Measurements from ENCODE around the gene ZP4.
"Not testable (repeated sequence)": the region's sequence is repeated elsewhere in the genome, so short reads cannot be mapped to it uniquely, and the experiment has no call there.

The ZP4 gene

DNA sequence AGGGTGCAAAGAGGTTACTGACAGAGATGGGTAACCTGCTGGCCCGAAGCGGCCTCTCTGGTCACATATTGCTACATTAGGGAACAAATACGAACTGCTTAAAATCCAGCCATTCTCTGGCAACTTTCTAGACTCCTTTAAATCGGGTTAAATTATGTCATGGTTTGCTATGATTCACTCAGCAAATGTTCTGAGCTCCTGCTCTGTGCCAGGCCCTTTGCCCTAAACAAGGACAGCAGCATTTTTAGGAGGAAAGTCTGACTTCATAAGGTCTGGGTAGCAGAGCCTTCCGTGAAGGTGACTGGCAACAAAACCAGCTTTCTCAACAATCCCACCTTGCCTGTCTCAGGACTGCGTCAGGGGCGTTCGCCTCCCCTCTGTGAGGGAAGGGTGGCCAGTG is 15.4 kb downstream of the ZP4 start:
- no peak for DNase-seq (ENCODE audit: low spot score)

DNA sequence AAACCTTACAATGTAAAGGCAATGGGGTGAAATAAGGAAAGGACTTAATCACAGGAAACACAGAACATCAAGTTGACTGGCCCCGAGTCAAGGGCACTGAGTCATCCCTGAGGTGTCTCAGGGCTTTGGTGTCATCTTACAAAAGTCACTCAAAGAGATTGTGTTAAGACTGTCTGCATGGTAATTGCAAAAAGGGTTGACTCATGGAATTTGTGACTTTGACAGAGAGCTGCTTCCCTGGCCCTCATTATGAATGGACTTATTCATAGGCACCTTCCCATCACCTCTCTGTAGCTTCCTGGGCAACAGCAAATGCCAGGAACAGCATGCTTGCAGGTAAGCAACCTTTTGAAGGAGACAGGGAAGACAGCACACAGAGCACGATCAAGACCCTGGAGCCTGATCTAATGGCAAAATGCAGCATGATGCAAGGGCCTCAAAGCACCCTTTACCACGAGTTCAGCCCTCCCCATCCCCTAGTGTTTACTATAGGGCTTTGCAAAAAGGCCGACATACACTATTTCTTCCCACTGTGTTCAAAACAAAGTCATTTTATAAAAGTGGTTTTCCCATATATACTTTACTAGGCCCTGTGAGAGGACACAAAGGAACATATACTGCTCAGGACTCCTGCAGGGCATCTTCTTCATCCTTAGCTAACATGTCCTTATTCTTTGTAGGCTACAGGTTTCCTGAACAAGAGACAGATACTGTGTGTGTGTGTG is 17.1 kb downstream of the ZP4 start:
- peak; percentile 82 for DNase-seq (ENCODE audit: low spot score)

DNA sequence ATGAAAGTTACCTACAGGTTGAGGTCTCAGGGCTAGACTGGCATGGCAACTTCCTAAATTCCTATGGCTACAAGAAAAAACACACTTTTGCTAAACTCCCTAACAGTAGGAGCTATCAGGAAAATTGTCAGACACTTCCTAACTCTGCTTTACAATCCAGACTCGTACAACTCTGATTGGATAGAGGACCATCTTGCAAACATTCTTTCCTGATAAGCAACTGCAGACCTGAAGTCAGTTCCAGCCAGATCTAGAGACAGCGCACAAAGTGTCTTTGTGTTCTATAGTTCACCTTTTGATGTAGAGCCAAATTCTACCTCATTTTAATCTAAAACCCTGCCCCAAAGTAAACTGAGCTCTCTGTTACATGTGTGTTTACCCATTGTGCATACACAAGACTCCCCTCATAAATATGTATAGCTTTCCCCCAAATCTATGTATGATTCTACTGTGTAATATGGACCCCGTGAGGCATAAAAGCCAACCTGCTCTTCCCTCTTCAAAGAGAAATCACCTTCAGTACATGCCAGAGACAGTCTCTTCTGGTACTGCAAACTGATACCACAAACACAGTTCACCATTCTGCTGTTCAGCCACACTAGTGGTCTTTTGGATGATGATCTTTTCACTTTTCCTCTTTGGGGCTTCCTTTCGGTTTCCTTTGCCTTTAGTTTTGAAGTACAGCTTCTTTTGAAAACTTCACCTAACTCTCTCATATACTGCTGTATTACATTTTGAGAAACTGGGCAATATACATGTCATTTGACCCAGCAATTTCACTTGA is 21.7 kb downstream of the ZP4 start:
- DNase-seq (ENCODE audit: low spot score): no peak

DNA sequence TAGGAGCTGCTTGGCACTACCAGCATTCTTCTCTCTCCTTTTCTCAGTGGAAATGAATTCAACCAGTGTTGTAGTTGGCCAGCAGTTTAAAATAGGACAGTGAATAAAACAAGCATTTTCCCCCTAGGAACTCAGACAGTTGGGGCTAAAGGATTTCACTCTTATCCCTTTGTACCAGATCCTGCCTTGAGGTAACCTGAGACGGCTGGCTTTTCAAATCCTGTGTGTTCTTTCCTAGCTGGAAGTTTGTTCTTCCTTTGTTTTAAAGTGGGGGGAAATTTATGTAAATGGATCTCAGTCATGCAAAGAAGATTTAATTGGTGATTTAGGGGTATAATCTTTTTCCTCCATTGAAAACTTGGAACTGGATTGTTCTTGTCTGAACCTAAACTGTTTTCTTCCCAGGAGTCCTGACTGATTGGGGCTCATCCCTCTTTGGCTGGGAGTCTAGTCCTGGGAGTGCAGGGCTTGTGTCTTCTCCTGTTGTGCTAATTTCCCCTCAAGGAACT is 23.3 kb downstream of the ZP4 start:
- DNase-seq (ENCODE audit: low spot score): no peak

- DNase-seq (ENCODE audit: low spot score): peak; percentile 62
These were observed 26.1 kb downstream of the ZP4 start for GRCh38 chr1:237864338-237865244.

- no peak for DNase-seq (ENCODE audit: low spot score)
These were observed 27.5 kb downstream of the ZP4 start for GRCh38 chr1:237863234-237863633.

DNA sequence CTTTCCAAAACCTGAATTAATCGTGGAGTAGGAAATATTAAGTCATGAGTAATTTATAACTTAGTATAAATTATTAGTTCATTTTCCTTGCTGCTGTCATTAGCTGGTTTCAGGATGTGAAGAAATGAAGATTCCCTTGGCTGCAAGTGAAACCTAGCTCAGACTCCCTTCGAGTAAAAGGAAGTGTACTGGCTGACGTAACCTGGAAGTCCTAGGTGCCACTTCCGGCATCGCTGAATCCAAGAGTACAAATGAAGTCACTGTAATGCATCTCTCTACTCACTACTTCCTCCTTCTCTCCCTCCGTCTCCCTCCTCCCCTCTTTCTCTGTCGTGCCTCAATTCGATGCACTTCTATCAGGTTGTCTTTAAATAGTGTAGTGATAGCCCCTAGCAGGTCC is 28.8 kb downstream of the ZP4 start:
- DNase-seq (ENCODE audit: low spot score): no peak

GRCh38 chr1:237858992-237859391 is 31.7 kb downstream of the ZP4 start:
- DNase-seq (ENCODE audit: low spot score): no peak

DNA sequence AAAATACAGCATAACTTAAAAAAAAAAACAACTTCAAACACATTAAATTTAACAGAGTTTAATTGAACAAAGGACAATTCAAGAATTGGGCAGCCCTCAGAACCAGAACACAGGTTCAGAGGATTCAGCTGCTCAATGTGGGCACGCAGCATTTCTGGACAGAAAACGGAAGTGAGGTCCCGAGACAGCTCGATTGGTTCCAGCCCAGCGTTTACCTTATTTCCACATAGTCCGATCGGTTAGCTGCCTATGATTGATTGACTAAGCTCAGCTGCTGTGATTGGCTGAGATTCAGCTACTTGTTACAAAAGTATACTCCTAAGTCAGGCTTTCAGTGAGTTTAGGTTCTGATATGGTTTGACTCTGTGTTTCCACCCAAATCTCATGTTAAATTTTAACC is 33.3 kb downstream of the ZP4 start:
- no peak for DNase-seq (ENCODE audit: low spot score)

- DNase-seq (ENCODE audit: low spot score): no peak
These were observed 38.4 kb downstream of the ZP4 start for GRCh38 chr1:237852342-237852741.

GRCh38 chr1:237851210-237851845 is 39.4 kb downstream of the ZP4 start:
- peak; percentile 41 for DNase-seq (ENCODE audit: low spot score)

- DNase-seq (ENCODE audit: low spot score): not testable (repeated sequence)
These were observed 47.2 kb downstream of the ZP4 start for GRCh38 chr1:237843516-237843915.

DNA sequence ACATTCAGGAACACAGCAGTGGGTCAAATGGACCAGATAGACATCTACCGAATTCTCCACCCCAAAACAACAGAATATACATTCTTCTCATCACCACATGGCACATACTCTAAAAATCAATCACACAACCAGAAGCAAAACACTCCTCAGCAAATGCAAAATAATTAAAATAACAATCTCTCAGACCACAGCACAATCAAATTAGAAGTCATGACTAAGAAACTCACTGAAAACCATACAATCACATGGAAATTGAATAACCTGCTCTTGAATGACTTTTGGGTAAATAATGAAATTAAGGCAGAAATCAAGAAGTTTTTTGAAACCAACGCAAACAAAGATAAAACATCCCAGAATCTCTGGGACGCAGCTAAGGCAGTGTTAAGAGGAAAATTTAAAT is 49.2 kb downstream of the ZP4 start:
- no peak for DNase-seq (ENCODE audit: low spot score)

DNA sequence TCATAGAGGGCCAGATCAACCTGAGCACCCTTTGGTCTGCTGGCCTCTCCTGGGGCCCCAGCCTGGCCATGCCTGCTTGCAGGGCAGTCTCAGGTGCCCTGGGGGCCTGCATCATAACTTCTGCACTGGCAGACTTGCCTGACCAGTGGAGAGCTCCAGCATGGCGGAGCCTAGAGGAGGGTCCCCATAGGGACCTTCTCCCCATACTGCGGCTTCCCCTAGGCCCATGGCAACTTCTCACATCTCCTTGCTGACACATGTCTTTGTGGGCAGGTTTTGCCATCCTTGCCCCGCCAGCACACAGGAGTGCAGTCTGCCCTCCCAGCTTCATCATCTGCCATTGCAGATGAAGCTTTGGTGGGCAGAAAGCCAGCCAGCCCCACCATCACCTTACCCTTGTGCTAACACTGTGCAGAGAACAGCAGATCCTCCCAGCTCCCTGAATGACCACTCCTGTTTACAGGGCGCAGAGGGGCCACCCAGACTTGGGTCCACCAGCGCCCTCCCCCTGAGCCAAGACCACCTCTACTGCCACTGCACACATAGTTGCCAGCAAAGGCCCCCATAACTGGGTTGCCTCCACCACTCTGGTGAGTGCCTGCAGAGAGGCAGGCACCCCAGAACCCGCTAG is 51.7 kb downstream of the ZP4 start:
- DNase-seq (ENCODE audit: low spot score): no peak

DNA sequence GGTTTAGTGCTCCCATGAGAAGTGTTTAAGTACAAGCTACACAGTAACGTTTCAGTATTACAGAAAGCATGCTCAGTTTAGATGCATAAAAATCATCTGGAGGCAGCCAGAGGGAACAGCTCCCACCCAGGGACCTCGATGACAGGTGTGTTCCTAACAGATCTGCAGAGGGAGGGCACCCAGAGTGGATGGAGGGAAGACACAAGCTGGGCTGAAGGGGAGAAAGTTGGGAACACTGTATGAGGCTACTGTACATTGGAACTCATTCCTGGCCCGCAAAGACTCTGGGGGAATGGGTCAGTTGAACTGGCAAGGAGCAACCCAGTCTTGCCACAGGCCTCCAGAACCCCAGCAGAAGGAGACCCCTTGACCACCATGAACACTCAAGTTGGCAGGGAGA is 52.4 kb downstream of the ZP4 start:
- DNase-seq (ENCODE audit: low spot score): no peak

- no peak for DNase-seq (ENCODE audit: low spot score)
These were observed 56.3 kb downstream of the ZP4 start for GRCh38 chr1:237834461-237834860.

GRCh38 chr1:237834048-237834447 is 56.7 kb downstream of the ZP4 start:
- DNase-seq (ENCODE audit: low spot score): no peak

GRCh38 chr1:237832858-237833257 is 57.9 kb downstream of the ZP4 start:
- DNase-seq (ENCODE audit: low spot score): no peak

All from kidney capillary endothelial cell (primary cell).